Mucosa of stomach (tissue), 1 donor: ENCODE data around the gene OSTN.

Experiments used
- H3K27me3 ChIP-seq: one replicate; pipeline ENCODE4 v1.7.0; 2013; ENCODE audit warnings: mild to moderate bottlenecking, low read length; ENCODE audit not compliant: control insufficient read depth, insufficient read depth
- H3K36me3 ChIP-seq: one replicate; pipeline ENCODE4 v1.7.0; 2013; ENCODE audit warnings: low read length; ENCODE audit not compliant: control insufficient read depth, insufficient read depth
- H3K4me1 ChIP-seq: one replicate; pipeline ENCODE4 v1.7.0; 2013; ENCODE audit warnings: mild to moderate bottlenecking, low read length; ENCODE audit not compliant: control insufficient read depth, insufficient read depth
- H3K4me3 ChIP-seq: one replicate; pipeline ENCODE4 v1.7.0; 2013; ENCODE audit warnings: low read length
- H3K9ac ChIP-seq: one replicate; pipeline ENCODE4 v1.7.0; 2013; ENCODE audit warnings: mild to moderate bottlenecking, low read length, moderate library complexity
- H3K9me3 ChIP-seq: one replicate; pipeline ENCODE4 v1.7.0; 2013; ENCODE audit warnings: mild to moderate bottlenecking, low read length, moderate library complexity; ENCODE audit not compliant: control insufficient read depth
- donor health status: Pancreatic carcinoma.

OSTN gene

GRCh38 chr3:191280111-191280510, 81.1 kb downstream of the OSTN start:
- Histone ChIP-seq H3K9me3 (no peaks in the 10 kb centered on the region), H3K36me3 (no peaks in the 10 kb centered on the region), H3K9ac (no peak overlapping the region), H3K4me3 (no peak overlapping the region), H3K27me3 (no peaks in the 10 kb centered on the region), H3K4me1 (no peaks in the 10 kb centered on the region)

- no peaks in the 10 kb centered on the region for H3K9me3 ChIP-seq
- no peak overlapping the region for H3K9ac ChIP-seq
- no peak overlapping the region for H3K4me3 ChIP-seq
- no peaks in the 10 kb centered on the region for H3K4me1 ChIP-seq
- H3K36me3 ChIP-seq: no peaks in the 10 kb centered on the region
- no peaks in the 10 kb centered on the region for H3K27me3 ChIP-seq
These were observed 81.8 kb downstream of the OSTN start for GRCh38 chr3:191280882-191281281.

GRCh38 chr3:191282251-191283185, 83.5 kb downstream of the OSTN start:
- Histone ChIP-seq H3K4me1 (no peaks in the 10 kb centered on the region), H3K36me3 (no peaks in the 10 kb centered on the region), H3K4me3 (no peak overlapping the region), H3K27me3 (no peaks in the 10 kb centered on the region), H3K9ac (no peak overlapping the region), H3K9me3 (no peaks in the 10 kb centered on the region)

GRCh38 chr3:191283400-191283799, 84.4 kb downstream of the OSTN start:
- Histone ChIP-seq H3K27me3 (no peaks in the 10 kb centered on the region), H3K4me3 (no peak overlapping the region), H3K36me3 (no peaks in the 10 kb centered on the region), H3K9me3 (no peaks in the 10 kb centered on the region), H3K4me1 (no peaks in the 10 kb centered on the region), H3K9ac (no peak overlapping the region)

- no peak overlapping the region for H3K4me3 ChIP-seq
- H3K36me3 ChIP-seq: no peaks in the 10 kb centered on the region
- no peak overlapping the region for H3K9ac ChIP-seq
- no peaks in the 10 kb centered on the region for H3K4me1 ChIP-seq
- H3K9me3 ChIP-seq: no peaks in the 10 kb centered on the region
- H3K27me3 ChIP-seq: no peaks in the 10 kb centered on the region
These were observed 91.4 kb downstream of the OSTN start for GRCh38 chr3:191290311-191291025.

GRCh38 chr3:191292243-191293015, 93.4 kb downstream of the OSTN start:
- Histone ChIP-seq H3K9me3 (no peaks in the 10 kb centered on the region), H3K36me3 (no peaks in the 10 kb centered on the region), H3K9ac (no peak overlapping the region), H3K4me1 (no peaks in the 10 kb centered on the region), H3K4me3 (no peak overlapping the region), H3K27me3 (no peaks in the 10 kb centered on the region)

GRCh38 chr3:191294291-191294690, 95.2 kb downstream of the OSTN start:
- Histone ChIP-seq H3K36me3 (no peaks in the 10 kb centered on the region), H3K9me3 (no peaks in the 10 kb centered on the region), H3K4me1 (no peaks in the 10 kb centered on the region), H3K9ac (no peak overlapping the region), H3K4me3 (no peak overlapping the region), H3K27me3 (no peaks in the 10 kb centered on the region)

- H3K4me3 ChIP-seq: no peak overlapping the region
- H3K36me3 ChIP-seq: no peaks in the 10 kb centered on the region
- H3K9ac ChIP-seq: no peak overlapping the region
- H3K9me3 ChIP-seq: no peaks in the 10 kb centered on the region
- H3K4me1 ChIP-seq: no peaks in the 10 kb centered on the region
- H3K27me3 ChIP-seq: no peaks in the 10 kb centered on the region
These were observed 97.0 kb downstream of the OSTN start for GRCh38 chr3:191296041-191296541.

GRCh38 chr3:191298846-191299245, 99.8 kb downstream of the OSTN start:
- no peak overlapping the region for H3K4me3 ChIP-seq
- H3K4me1 ChIP-seq: no peaks in the 10 kb centered on the region
- H3K9ac ChIP-seq: no peak overlapping the region
- no peaks in the 10 kb centered on the region for H3K27me3 ChIP-seq
- no peaks in the 10 kb centered on the region for H3K36me3 ChIP-seq
- H3K9me3 ChIP-seq: no peaks in the 10 kb centered on the region

GRCh38 chr3:191300422-191300821, 101.4 kb downstream of the OSTN start:
- H3K4me1 ChIP-seq: no peaks in the 10 kb centered on the region
- no peaks in the 10 kb centered on the region for H3K36me3 ChIP-seq
- H3K9me3 ChIP-seq: no peaks in the 10 kb centered on the region
- H3K9ac ChIP-seq: no peak overlapping the region
- no peak overlapping the region for H3K4me3 ChIP-seq
- H3K27me3 ChIP-seq: no peaks in the 10 kb centered on the region

- Histone ChIP-seq H3K4me3 (no peak overlapping the region), H3K9me3 (no peaks in the 10 kb centered on the region), H3K9ac (no peak overlapping the region), H3K36me3 (no peaks in the 10 kb centered on the region), H3K27me3 (no peaks in the 10 kb centered on the region), H3K4me1 (no peaks in the 10 kb centered on the region)
These were observed 102.0 kb downstream of the OSTN start for GRCh38 chr3:191301017-191301416.
